WI38 (cell line): ENCODE data around the gene ANKRD33B.

ENCODE experiments used
- H3K4me3 ChIP-seq: 2 replicates; pipeline ENCODE4 v1.5.1; 2011; ENCODE audit warnings: low read depth, mild to moderate bottlenecking, control low read depth, low read length
- TF ChIP-seq, protein P1 (sequence below): IDR thresholded peaks from 2 replicates; pipeline ENCODE4 v1.5.1; 2012; ENCODE audit warnings: low read depth, mild to moderate bottlenecking, control low read depth, low read length

ANKRD33B gene

GRCh38 chr5:10653751-10654400, 90.0 kb downstream of the ANKRD33B start:
- TF ChIP-seq, protein P1, sequence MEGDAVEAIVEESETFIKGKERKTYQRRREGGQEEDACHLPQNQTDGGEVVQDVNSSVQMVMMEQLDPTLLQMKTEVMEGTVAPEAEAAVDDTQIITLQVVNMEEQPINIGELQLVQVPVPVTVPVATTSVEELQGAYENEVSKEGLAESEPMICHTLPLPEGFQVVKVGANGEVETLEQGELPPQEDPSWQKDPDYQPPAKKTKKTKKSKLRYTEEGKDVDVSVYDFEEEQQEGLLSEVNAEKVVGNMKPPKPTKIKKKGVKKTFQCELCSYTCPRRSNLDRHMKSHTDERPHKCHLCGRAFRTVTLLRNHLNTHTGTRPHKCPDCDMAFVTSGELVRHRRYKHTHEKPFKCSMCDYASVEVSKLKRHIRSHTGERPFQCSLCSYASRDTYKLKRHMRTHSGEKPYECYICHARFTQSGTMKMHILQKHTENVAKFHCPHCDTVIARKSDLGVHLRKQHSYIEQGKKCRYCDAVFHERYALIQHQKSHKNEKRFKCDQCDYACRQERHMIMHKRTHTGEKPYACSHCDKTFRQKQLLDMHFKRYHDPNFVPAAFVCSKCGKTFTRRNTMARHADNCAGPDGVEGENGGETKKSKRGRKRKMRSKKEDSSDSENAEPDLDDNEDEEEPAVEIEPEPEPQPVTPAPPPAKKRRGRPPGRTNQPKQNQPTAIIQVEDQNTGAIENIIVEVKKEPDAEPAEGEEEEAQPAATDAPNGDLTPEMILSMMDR, result no peak
- H3K4me3 ChIP-seq, result no peak overlapping the region

DNA sequence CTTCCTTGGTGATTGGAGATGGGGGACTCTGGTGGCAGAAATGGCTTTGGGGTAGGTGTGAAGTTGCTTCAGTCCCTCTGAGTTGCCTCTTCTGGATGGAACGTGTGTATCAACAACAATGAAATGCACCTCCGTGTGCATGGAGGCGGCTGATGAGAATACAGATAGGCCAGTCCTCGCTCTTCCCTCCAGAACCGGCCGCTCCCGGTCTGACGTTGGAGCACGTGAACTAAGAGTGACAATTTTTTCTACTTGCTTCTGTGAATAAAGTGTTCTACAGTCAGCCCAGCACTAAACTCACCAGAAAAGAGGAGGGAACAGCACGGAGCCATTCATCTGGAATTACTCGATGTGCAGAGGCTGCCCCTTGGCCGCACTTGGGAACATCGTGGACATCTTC, 90.7 kb downstream of the ANKRD33B start:
- TF ChIP-seq, protein P1, result no peak

DNA sequence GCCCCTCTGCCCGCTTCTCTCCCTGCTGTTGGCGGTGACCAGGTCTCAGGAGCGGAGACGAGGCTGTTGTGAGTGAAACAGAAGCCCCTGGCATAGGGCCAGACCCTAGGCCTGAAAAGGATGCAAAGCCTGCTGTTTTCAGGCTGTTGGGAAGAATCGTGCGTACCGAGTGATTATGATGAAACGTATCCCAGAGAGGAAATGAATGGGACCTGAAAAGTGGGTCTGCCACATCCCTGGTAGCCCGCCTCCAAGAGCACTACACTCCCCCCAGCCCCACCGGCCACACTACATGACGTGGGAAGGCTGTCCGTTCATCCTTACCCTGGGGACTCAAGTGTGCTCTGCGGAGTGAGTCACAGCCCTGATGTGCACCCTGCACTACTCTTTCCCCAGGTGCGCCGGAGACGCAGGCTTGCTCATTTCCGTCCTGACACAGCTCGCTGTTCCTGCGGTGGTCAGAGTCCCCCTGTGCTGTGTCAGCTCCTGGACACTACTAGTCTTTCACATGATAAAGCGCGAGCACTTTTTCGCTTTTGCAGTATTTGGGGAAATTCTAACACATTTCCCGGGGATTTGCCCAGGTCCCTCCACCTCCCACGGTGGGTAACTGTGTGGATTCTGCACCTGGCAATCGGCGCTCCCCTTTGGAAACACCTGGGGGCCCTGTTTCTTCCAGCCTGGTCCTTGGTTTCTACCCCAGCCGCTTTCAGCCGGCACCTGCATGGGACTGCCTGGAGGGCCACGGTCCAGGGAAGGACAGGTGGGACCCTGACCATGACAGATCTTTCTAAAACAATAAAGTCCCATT, 91.5 kb downstream of the ANKRD33B start:
- TF ChIP-seq, protein P1, result no peak
- H3K4me3 ChIP-seq, result no peak overlapping the region

More for the DNA sequence above, 90.7 kb downstream of the ANKRD33B start:
- H3K4me3 ChIP-seq, result no peak overlapping the region

GRCh38 chr5:10655972-10656830, 92.3 kb downstream of the ANKRD33B start:
- no peak overlapping the region for H3K4me3 ChIP-seq
- TF ChIP-seq, protein P1, result no peak

DNA sequence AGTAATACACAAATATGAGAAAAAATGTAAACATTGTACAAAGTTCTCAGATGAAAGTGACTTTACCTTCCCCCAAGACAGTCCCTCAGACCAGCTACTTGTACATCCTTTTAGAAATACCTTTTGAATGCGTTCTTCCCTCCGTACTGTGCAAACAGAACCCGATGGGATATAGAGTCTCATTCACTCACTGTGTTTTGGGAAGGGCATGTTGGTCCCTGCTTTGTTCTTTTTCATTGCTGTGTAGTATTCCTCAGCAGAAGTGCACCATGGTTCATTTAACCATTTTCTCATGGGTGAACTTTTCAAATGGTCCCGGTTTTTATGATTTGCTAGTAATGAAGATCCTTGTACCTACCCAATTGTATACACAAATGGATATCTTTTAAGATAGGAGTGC, 94.4 kb downstream of the ANKRD33B start:
- TF ChIP-seq, protein P1, result no peak
- H3K4me3 ChIP-seq, result no peak overlapping the region

- TF ChIP-seq, protein P1, result no peak
- no peak overlapping the region for H3K4me3 ChIP-seq
These were observed 96.3 kb downstream of the ANKRD33B start for GRCh38 chr5:10660135-10660534.
